Measurements from ENCODE around the gene SH3PXD2A.

The SH3PXD2A gene

GRCh38 chr10:103585011-103585405 lies 270.4 kb downstream of the SH3PXD2A start:
- H3K9me3 Mint-ChIP-seq, result no peaks in the 10 kb centered on the region
- H3K27me3 Mint-ChIP-seq, result peaks cover 2% of the 10 kb centered on the region
- peak overlapping the region; percentile 51 for H3K4me3 Mint-ChIP-seq
- no peaks in the 10 kb centered on the region for H3K36me3 Mint-ChIP-seq
- no peak overlapping the region for H3K27ac Mint-ChIP-seq
- peaks cover 6% of the 10 kb centered on the region for H3K4me1 Mint-ChIP-seq

GRCh38 chr10:103584216-103585010 lies 271.0 kb downstream of the SH3PXD2A start:
- Mint-ChIP-seq H3K9me3 (no peaks in the 10 kb centered on the region), H3K36me3 (no peaks in the 10 kb centered on the region), H3K27ac (peak overlapping the region; percentile 94), H3K4me3 (peak overlapping the region; percentile 89), H3K27me3 (peaks cover 2% of the 10 kb centered on the region), H3K4me1 (peaks cover 6% of the 10 kb centered on the region)

DNA sequence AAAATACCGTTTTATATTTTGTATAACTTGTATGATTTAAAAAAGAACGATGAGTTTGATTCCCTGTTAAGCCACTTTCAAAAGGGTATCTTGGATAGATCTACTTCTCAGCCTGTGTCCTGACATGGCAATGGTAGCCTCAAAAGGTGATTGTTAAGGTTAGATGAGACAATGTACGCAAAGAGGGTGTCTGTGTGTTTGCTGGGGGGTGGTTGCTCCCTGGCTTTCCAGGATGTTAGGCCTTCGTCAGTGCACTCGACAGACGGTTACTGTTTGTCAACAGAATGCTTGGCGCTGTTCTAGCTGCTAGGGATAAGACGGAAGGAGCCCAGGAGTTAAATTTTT lies 271.5 kb downstream of the SH3PXD2A start:
- H3K9me3 Mint-ChIP-seq, result no peaks in the 10 kb centered on the region
- no peaks in the 10 kb centered on the region for H3K36me3 Mint-ChIP-seq
- H3K4me3 Mint-ChIP-seq, result peak overlapping the region; percentile 89
- H3K4me1 Mint-ChIP-seq, result peaks cover 6% of the 10 kb centered on the region
- H3K27ac Mint-ChIP-seq, result peak overlapping the region; percentile 94
- H3K27me3 Mint-ChIP-seq, result peaks cover 2% of the 10 kb centered on the region

- H3K27me3 Mint-ChIP-seq, result peaks cover 2% of the 10 kb centered on the region
- H3K4me3 Mint-ChIP-seq, result no peak overlapping the region
- no peaks in the 10 kb centered on the region for H3K36me3 Mint-ChIP-seq
- H3K9me3 Mint-ChIP-seq, result no peaks in the 10 kb centered on the region
- peaks cover 6% of the 10 kb centered on the region for H3K4me1 Mint-ChIP-seq
- no peak overlapping the region for H3K27ac Mint-ChIP-seq
These were observed 272.8 kb downstream of the SH3PXD2A start for GRCh38 chr10:103582331-103583123.

GRCh38 chr10:103581499-103581898 lies 273.9 kb downstream of the SH3PXD2A start:
- peaks cover 6% of the 10 kb centered on the region for H3K4me1 Mint-ChIP-seq
- no peak overlapping the region for H3K27ac Mint-ChIP-seq
- no peaks in the 10 kb centered on the region for H3K36me3 Mint-ChIP-seq
- no peak overlapping the region for H3K4me3 Mint-ChIP-seq
- peaks cover 2% of the 10 kb centered on the region for H3K27me3 Mint-ChIP-seq
- H3K9me3 Mint-ChIP-seq, result no peaks in the 10 kb centered on the region

GRCh38 chr10:103580430-103580829 lies 274.9 kb downstream of the SH3PXD2A start:
- Mint-ChIP-seq H3K4me1 (peaks cover 6% of the 10 kb centered on the region), H3K36me3 (no peaks in the 10 kb centered on the region), H3K9me3 (no peaks in the 10 kb centered on the region), H3K27me3 (peaks cover 2% of the 10 kb centered on the region), H3K4me3 (no peak overlapping the region), H3K27ac (no peak overlapping the region)

DNA sequence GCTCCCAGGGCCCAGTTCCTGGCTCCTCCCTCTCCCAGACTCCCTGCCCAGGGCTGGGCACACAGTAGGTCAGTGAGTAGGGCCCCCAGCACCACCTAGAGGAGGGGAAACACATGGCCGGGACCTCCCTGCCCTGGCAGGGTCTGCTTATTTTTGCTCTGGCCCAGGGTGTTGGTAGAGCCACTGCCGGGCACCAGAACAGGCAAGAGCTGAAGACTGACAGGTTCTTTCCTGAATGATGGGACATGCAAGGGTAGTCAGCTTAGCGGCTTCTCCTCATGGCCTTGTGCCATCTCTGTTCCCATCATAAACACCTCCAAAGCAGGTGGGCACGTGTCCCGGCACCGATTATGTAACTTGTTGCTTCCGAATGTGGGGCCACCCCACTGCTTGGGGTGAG lies 275.4 kb downstream of the SH3PXD2A start:
- H3K27ac Mint-ChIP-seq, result no peak overlapping the region
- H3K4me3 Mint-ChIP-seq, result no peak overlapping the region
- peaks cover 2% of the 10 kb centered on the region for H3K27me3 Mint-ChIP-seq
- H3K36me3 Mint-ChIP-seq, result no peaks in the 10 kb centered on the region
- peaks cover 6% of the 10 kb centered on the region for H3K4me1 Mint-ChIP-seq
- H3K9me3 Mint-ChIP-seq, result no peaks in the 10 kb centered on the region

GRCh38 chr10:103578782-103579382 lies 276.5 kb downstream of the SH3PXD2A start:
- no peaks in the 10 kb centered on the region for H3K36me3 Mint-ChIP-seq
- peaks cover 3% of the 10 kb centered on the region for H3K4me1 Mint-ChIP-seq
- H3K9me3 Mint-ChIP-seq, result no peaks in the 10 kb centered on the region
- H3K27me3 Mint-ChIP-seq, result peaks cover 1% of the 10 kb centered on the region
- no peak overlapping the region for H3K27ac Mint-ChIP-seq
- H3K4me3 Mint-ChIP-seq, result no peak overlapping the region

GRCh38 chr10:103576862-103577261 lies 278.5 kb downstream of the SH3PXD2A start:
- no peaks in the 10 kb centered on the region for H3K4me1 Mint-ChIP-seq
- no peaks in the 10 kb centered on the region for H3K9me3 Mint-ChIP-seq
- no peak overlapping the region for H3K4me3 Mint-ChIP-seq
- H3K36me3 Mint-ChIP-seq, result no peaks in the 10 kb centered on the region
- H3K27me3 Mint-ChIP-seq, result no peaks in the 10 kb centered on the region
- H3K27ac Mint-ChIP-seq, result no peak overlapping the region

GRCh38 chr10:103576076-103576471 lies 279.3 kb downstream of the SH3PXD2A start:
- no peaks in the 10 kb centered on the region for H3K9me3 Mint-ChIP-seq
- no peak overlapping the region for H3K27ac Mint-ChIP-seq
- H3K4me1 Mint-ChIP-seq, result no peaks in the 10 kb centered on the region

DNA sequence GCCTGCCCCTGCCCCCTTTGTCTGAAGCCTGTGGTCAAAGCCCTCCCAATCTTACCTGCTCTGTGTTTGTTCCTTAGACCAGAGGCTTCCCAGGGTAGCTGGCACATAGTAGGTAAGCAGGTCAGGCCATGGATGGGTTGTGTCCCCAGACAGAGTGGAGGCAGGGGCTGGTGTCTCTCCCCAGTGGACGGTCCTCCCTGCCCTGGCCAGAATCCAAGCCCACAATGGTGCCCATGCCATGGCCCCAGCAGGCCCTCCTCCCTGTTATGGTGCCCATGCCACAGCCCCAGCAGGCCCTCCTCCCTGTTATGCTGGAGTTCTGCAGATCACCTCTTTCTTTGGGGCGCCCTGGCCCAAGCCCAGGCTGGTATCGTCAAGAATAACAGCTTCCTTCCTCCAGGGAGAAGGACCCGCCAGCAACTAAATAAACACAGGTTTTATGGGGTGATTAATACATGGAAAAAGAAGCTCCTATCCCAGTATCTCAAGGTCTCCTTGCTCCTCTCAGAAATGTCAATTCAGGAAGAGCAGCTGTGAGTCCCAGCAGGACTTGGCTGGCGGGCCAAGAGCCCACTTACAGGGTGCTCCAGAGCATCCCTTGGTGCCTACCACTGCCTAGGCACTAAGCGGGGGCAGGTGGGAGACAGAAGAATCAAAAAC lies 279.8 kb downstream of the SH3PXD2A start:
- H3K4me3 Mint-ChIP-seq, result no peak overlapping the region
- no peaks in the 10 kb centered on the region for H3K4me1 Mint-ChIP-seq
- no peaks in the 10 kb centered on the region for H3K27me3 Mint-ChIP-seq
- H3K36me3 Mint-ChIP-seq, result no peaks in the 10 kb centered on the region
- no peaks in the 10 kb centered on the region for H3K9me3 Mint-ChIP-seq
- no peak overlapping the region for H3K27ac Mint-ChIP-seq

More at GRCh38 chr10:103576076-103576471, 279.3 kb downstream of the SH3PXD2A start:
- H3K36me3 Mint-ChIP-seq, result no peaks in the 10 kb centered on the region
- no peaks in the 10 kb centered on the region for H3K27me3 Mint-ChIP-seq
- H3K4me3 Mint-ChIP-seq, result no peak overlapping the region

DNA sequence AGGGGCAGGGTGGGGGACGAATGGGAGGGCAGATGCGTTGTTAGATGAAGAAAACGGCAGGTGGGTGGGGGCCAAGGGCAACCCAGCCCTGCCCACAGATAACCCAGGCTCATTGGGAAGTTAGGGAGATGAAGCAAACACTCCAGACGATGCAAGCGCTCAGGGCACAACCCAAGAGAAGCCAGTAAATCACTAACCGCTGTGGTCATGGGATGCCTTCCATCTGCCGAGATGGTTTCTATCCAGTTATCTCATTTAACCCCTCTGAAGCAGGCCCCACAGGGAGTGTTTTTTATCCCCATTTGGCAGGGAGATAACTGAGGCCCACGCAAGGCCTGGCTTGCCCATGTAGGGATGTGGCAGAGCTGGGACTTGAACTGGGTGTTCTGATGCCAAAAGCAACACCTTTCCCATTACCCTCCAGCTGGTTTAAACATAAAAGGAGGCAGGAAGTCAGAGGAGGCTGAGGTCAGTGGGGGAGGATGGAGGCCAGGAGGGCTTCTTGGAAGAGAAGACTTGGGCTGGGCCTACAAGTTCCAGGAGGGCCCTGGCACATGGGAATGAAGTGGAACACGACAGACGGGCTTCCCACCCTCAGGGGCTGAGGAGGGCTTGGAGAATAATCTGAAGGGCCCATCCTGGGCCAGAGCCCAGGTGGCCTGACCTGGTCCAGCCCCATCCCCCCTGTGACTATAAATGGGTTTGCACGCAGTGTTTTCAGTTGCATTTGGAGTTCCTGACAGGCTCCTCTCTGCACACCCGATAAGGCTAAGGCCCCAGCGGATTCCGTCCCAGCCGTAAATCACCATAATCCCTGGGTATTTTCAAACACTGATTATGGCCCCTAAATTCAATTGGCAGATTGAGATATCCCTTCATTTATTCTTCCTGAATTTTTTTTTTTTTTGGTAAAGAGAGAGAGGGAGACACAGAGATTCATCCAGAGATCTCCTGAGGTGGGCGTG lies 281.0 kb downstream of the SH3PXD2A start:
- H3K9me3 Mint-ChIP-seq, result no peaks in the 10 kb centered on the region
- H3K4me1 Mint-ChIP-seq, result no peaks in the 10 kb centered on the region
- H3K4me3 Mint-ChIP-seq, result no peak overlapping the region
- no peaks in the 10 kb centered on the region for H3K27me3 Mint-ChIP-seq
- H3K36me3 Mint-ChIP-seq, result no peaks in the 10 kb centered on the region
- no peak overlapping the region for H3K27ac Mint-ChIP-seq

DNA sequence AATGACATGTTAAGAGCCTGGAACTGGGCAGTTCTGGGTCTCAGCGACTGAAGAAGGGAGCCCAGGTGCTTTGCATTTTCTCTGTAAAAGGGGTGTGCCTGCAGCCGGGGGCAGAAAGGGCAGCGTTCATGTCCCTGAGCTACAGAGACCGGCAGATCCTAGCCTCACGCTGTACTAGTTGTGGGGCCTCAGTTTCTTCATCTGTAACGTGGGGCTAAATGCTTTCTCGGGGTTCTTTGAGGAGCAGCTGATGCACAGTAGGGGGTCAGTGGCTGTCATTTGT lies 282.2 kb downstream of the SH3PXD2A start:
- no peaks in the 10 kb centered on the region for H3K27me3 Mint-ChIP-seq
- no peaks in the 10 kb centered on the region for H3K36me3 Mint-ChIP-seq
- H3K9me3 Mint-ChIP-seq, result no peaks in the 10 kb centered on the region
- H3K4me3 Mint-ChIP-seq, result no peak overlapping the region
- no peaks in the 10 kb centered on the region for H3K4me1 Mint-ChIP-seq
- no peak overlapping the region for H3K27ac Mint-ChIP-seq

- H3K4me3 Mint-ChIP-seq, result no peak overlapping the region
- H3K27ac Mint-ChIP-seq, result no peak overlapping the region
- no peaks in the 10 kb centered on the region for H3K27me3 Mint-ChIP-seq
- H3K4me1 Mint-ChIP-seq, result no peaks in the 10 kb centered on the region
- no peaks in the 10 kb centered on the region for H3K36me3 Mint-ChIP-seq
- H3K9me3 Mint-ChIP-seq, result no peaks in the 10 kb centered on the region
These were observed 282.8 kb downstream of the SH3PXD2A start for GRCh38 chr10:103572347-103573204.

Data from activated naive CD4-positive, alpha-beta T cell treated with anti-CD3 and anti-CD28 coated beads, Interleukin-2, amount 50 U/mL, for 24 hours (primary cell).